Prostate gland (tissue), 2 donors: ENCODE data around the gene AKT2. TPM values are rescaled to one million over a fixed set of nuclear protein-coding genes. Genes with fewer than 3 reads are reported as not detected.

Experiments
- DNase-seq: peaks from one replicate; pipeline ENCODE4 v3.0.0-alpha.2; 2019; ENCODE audit warnings: low spot score
- H3K27ac ChIP-seq, 2 donors: fragments of 200-600 bp; sonication (generic); 2 replicates each; pipeline ENCODE4 v1.5.1; 2017 to 2019
- H3K27me3 ChIP-seq: fragments of 200-600 bp; sonication (generic); replicated peaks from 2 replicates; pipeline ENCODE4 v1.5.1; 2019; ENCODE audit not compliant: insufficient read depth
- H3K36me3 ChIP-seq, 2 donors: fragments of 200-600 bp; sonication (generic); 1 replicate in 1 of 2; 2 replicates in 1 of 2; pipeline versions ENCODE4 v1.5.1 to v1.8.1; 2017 to 2019
- H3K4me1 ChIP-seq: fragments of 200-600 bp; sonication (generic); replicated peaks from 2 replicates; pipeline ENCODE4 v1.5.1; 2019
- H3K4me3 ChIP-seq, 2 donors: fragments of 200-600 bp; sonication (generic); 2 replicates each; pipeline ENCODE4 v1.5.1; 2017 to 2019
- H3K9me3 ChIP-seq: fragments of 200-600 bp; sonication (generic); 2 replicates; pipeline ENCODE4 v1.5.1; 2017
- POLR2A ChIP-seq: fragments of 450-650 bp; IDR thresholded peaks from one replicate; pipeline ENCODE4 v1.6.1; 2016; ENCODE audit warnings: antibody characterized with exemption, mild to moderate bottlenecking
- POLR2AphosphoS5 ChIP-seq: sonication (generic); formaldehyde crosslinking; IDR thresholded peaks from one replicate; pipeline ENCODE4 v1.6.1; 2017; ENCODE audit warnings: antibody characterized with exemption
- WGBS: methylation state at CpG from one replicate; pipeline ENCODE4 v1.1.5; 2018; 5-methylcytosine and 5-hydroxymethylcytosine counted together
- intact Hi-C: fragments of 100-400 bp; cut with DNase I; formaldehyde crosslinking; loops from one replicate; pipeline ENCODE4 v1.14.2; 2022
- total RNA-seq, 2 donors: library from RNA; depleted of rRNA; stranded (reverse); fragments of >200 nt; gene quantifications; one replicate each; pipeline ENCODE4 v1.1.0, GENCODE V29; 2016
- TF ChIP-seq, protein P1 (sequence below), 4 experiments: fragments of 200-600 bp in 2 of 4; fragments of 450-650 bp in 2 of 4; sonication (generic) in 2 of 4; IDR thresholded peaks; 1 replicate in 3 of 4; 2 replicates in 1 of 4; pipeline ENCODE4 v1.5.1; 2016 to 2019; ENCODE audit warnings: antibody characterized with exemption in 4 of 4, mild to moderate bottlenecking in 2 of 4, moderate library complexity in 2 of 4

Gene AKT2
- total RNA-seq, 2 donors from 2014 or later = 95.3 to 171 TPM

DNA sequence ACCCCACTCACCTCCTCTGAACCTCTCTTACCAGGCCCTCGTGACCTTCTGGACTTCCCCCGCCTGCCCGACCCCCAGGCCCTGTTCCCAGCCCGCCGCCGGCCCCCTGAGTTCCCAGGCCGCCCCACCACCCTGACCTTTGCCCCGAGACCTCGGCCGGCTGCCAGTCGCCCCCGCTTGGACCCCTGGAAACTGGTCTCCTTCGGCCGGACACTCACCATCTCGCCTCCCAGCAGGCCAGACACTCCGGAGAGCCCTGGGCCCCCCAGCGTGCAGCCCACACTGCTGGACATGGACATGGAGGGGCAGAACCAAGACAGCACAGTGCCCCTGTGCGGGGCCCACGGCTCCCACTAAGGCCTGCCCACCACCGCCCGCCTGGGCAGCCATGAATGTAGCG, 70.2 kb downstream of the AKT2 start:
- Histone ChIP-seq H3K36me3 (peaks cover 0 to 3% of the 10 kb centered on the region in 2 donors), H3K4me3 (no peak overlapping the region), H3K9me3 (no peaks in the 10 kb centered on the region), H3K27me3 (peaks cover 7% of the 10 kb centered on the region), H3K4me1 (no peaks in the 10 kb centered on the region), H3K27ac (no peak overlapping the region)
- no peak for DNase-seq
- intact Hi-C loops = no loop called here
- TF ChIP-seq, protein P1, sequence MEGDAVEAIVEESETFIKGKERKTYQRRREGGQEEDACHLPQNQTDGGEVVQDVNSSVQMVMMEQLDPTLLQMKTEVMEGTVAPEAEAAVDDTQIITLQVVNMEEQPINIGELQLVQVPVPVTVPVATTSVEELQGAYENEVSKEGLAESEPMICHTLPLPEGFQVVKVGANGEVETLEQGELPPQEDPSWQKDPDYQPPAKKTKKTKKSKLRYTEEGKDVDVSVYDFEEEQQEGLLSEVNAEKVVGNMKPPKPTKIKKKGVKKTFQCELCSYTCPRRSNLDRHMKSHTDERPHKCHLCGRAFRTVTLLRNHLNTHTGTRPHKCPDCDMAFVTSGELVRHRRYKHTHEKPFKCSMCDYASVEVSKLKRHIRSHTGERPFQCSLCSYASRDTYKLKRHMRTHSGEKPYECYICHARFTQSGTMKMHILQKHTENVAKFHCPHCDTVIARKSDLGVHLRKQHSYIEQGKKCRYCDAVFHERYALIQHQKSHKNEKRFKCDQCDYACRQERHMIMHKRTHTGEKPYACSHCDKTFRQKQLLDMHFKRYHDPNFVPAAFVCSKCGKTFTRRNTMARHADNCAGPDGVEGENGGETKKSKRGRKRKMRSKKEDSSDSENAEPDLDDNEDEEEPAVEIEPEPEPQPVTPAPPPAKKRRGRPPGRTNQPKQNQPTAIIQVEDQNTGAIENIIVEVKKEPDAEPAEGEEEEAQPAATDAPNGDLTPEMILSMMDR (IDR thresholded peaks at IDR 0.05) = no peak
- TF ChIP-seq POLR2AphosphoS5 (no peak), POLR2A (no peak)
- WGBS = 91% methylated on average over 22 of the region's 22 CpGs

- DNase-seq = no peak
These were observed 71.1 kb downstream of the AKT2 start for GRCh38 chr19:40213882-40214570.

GRCh38 chr19:40213251-40213829, 71.8 kb downstream of the AKT2 start:
- WGBS = 91% methylated on average over 48 of the region's 53 CpGs
- no peaks in the 10 kb centered on the region for H3K9me3 ChIP-seq
- peaks cover 5% of the 10 kb centered on the region for H3K27me3 ChIP-seq
- TF ChIP-seq POLR2AphosphoS5 (no peak), POLR2A (no peak)
- TF ChIP-seq, protein P1 (IDR thresholded peaks at IDR 0.05) = no peak
- no peaks in the 10 kb centered on the region for H3K4me1 ChIP-seq
- intact Hi-C loops = no loop called here
- H3K36me3 ChIP-seq = peaks cover 0 to 3% of the 10 kb centered on the region in 2 donors
- DNase-seq = no peak
- H3K4me3 ChIP-seq = no peak overlapping the region
- no peak overlapping the region for H3K27ac ChIP-seq

More at GRCh38 chr19:40213882-40214570, 71.1 kb downstream of the AKT2 start:
- no peak overlapping the region for H3K4me3 ChIP-seq
- H3K36me3 ChIP-seq = peaks cover 0 to 3% of the 10 kb centered on the region in 2 donors
- 92% methylated on average over 50 of the region's 50 CpGs for WGBS
- H3K4me1 ChIP-seq = no peaks in the 10 kb centered on the region
- H3K27ac ChIP-seq = no peak overlapping the region
- no peaks in the 10 kb centered on the region for H3K9me3 ChIP-seq
- H3K27me3 ChIP-seq = peaks cover 5% of the 10 kb centered on the region
- TF ChIP-seq POLR2A = no peak
- TF ChIP-seq, protein P1 (IDR thresholded peaks at IDR 0.05) = no peak
- TF ChIP-seq POLR2AphosphoS5 = no peak
- intact Hi-C loops = no loop called here

- peaks cover 0 to 3% of the 10 kb centered on the region in 2 donors for H3K36me3 ChIP-seq
- no peaks in the 10 kb centered on the region for H3K4me1 ChIP-seq
- no peak for TF ChIP-seq POLR2A
- TF ChIP-seq POLR2AphosphoS5 = no peak
- TF ChIP-seq, protein P1 (IDR thresholded peaks at IDR 0.05) = no peak
- WGBS = 90% methylated on average over 5 of the region's 5 CpGs
- intact Hi-C loops = no loop called here
- H3K27me3 ChIP-seq = no peaks in the 10 kb centered on the region
- no peak overlapping the region for H3K4me3 ChIP-seq
- no peak overlapping the region for H3K27ac ChIP-seq
- no peak for DNase-seq
- no peaks in the 10 kb centered on the region for H3K9me3 ChIP-seq
These were observed 74.3 kb downstream of the AKT2 start for GRCh38 chr19:40210889-40211288.

DNA sequence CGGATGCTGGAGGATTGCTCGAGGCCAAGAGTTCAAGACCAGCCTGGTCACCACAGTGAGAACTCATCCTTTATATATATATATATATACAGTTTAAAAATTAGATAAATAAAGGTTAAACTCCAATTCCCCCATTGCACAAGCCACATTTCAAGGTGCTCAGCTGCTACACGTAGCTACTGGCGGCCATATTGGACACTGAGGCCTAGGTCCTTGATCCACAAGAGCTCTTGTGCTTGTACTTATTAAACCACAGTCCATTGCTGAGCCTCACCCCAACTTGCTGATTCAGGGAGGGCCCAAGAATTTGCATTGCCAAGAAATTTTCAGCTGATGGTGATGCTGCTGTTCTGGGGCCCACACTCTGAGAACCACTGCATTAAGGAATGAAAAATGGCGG, 76.5 kb downstream of the AKT2 start:
- WGBS = 96% methylated on average over 5 of the region's 5 CpGs
- H3K9me3 ChIP-seq = no peaks in the 10 kb centered on the region
- H3K4me3 ChIP-seq = no peak overlapping the region
- DNase-seq = no peak
- H3K27me3 ChIP-seq = no peaks in the 10 kb centered on the region
- TF ChIP-seq POLR2A (no peak), POLR2AphosphoS5 (no peak)
- TF ChIP-seq, protein P1 (IDR thresholded peaks at IDR 0.05) = no peak
- peaks cover 0 to 3% of the 10 kb centered on the region in 2 donors for H3K36me3 ChIP-seq
- no peaks in the 10 kb centered on the region for H3K4me1 ChIP-seq
- H3K27ac ChIP-seq = no peak overlapping the region
- intact Hi-C loops = no loop called here
